ENCODE measurements around the gene C10orf67. TPM values are rescaled to one million over a fixed set of nuclear protein-coding genes. Genes with fewer than 3 reads are reported as not detected.
"Not testable (repeated sequence)": the region's sequence is repeated elsewhere in the genome, so short reads cannot be mapped to it uniquely, and the experiment has no call there.

Gene C10orf67
- total and polyA plus RNA-seq, 2 donors (not counting 1 experiment from before 2014, with no cell fraction given), result not detected

DNA sequence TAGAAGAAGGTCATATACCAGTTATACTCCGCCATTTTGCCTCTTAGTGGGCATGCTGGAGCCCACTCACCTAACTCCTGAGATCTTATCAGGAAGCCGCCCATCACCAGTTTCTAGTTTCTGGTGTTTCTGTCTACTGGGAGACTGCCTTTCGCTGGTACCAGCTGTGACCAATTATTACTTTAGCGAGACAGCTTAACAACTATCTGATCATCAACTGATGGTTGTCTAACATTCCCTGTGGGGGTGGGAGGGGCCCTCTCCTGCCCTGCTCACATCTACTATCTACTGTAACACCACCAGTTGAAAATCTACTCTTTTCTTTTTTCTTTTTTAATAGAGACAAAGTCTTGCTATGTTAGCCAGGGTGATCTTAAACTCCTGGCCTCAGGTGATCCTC, 46.2 kb upstream of the C10orf67 start:
- no peaks in the 10 kb centered on the region for H3K27me3 ChIP-seq (replicated peaks in 1 of 4; ENCODE audit: control extremely low read depth in 1 of 4, control insufficient read depth in 3 of 4, insufficient read depth in 4 of 4, low read length in 3 of 4)
- no peak overlapping the region for H3K27ac ChIP-seq (ENCODE audit: low read length in 2 of 2)
- H3K27me3 Mint-ChIP-seq, result no peaks in the 10 kb centered on the region
- H3K4me1 ChIP-seq (ENCODE audit: control insufficient read depth in 2 of 2, insufficient read depth in 2 of 2, low read length in 2 of 2), result no peaks in the 10 kb centered on the region
- peaks cover 0 to 3% (median 0%) of the 10 kb centered on the region in 3 donors for H3K9me3 ChIP-seq (ENCODE audit: control extremely low read depth in 1 of 3, control insufficient read depth in 2 of 3, insufficient read depth in 1 of 3, low read length in 2 of 3)
- no peaks in the 10 kb centered on the region for H3K4me1 Mint-ChIP-seq
- H4K20me1 ChIP-seq (ENCODE audit: control insufficient read depth, insufficient read depth, low read length, poor library complexity, severe bottlenecking), result no peaks in the 10 kb centered on the region
- no peak overlapping the region for H3K4me3 ChIP-seq (ENCODE audit: control extremely low read depth in 1 of 5, extremely low read depth in 1 of 5, insufficient read depth in 1 of 5, low read depth in 2 of 5, low read length in 4 of 5)
- TF ChIP-seq EZH2 (IDR thresholded peaks at IDR 0.05; ENCODE audit: borderline replicate concordance, insufficient read depth, low read depth, low read length, poor library complexity, severe bottlenecking), result no peak
- no peak for TF ChIP-seq CTCF (IDR thresholded peaks at IDR 0.05)
- POLR2A ChIA-PET, result no interaction called here
- intact Hi-C loops (cut with micrococcal nuclease), result no loop called here
- CTCF ChIA-PET, result no interaction called here
- no peak overlapping the region for H2AFZ ChIP-seq (ENCODE audit: insufficient read depth, low read depth, low read length, poor library complexity, severe bottlenecking)
- H3K4me3 Mint-ChIP-seq, result no peak overlapping the region
- WGBS (ENCODE audit: insufficient coverage), result 96% methylated on average over 2 of the region's 4 CpGs
- no peak overlapping the region for H3K9ac ChIP-seq (ENCODE audit: low read length)
- DNase-seq (no peak), ATAC-seq (ENCODE audit: low read depth) (no peak)
- H3K4me2 ChIP-seq (replicated peaks; ENCODE audit: low read depth, low read length, poor library complexity, severe bottlenecking), result no peak overlapping the region
- H3K27ac Mint-ChIP-seq, result no peak overlapping the region
- no peaks in the 10 kb centered on the region for H3K9me3 Mint-ChIP-seq (ENCODE audit: insufficient read depth)
- no peaks in the 10 kb centered on the region for H3K36me3 ChIP-seq (replicated peaks in 1 of 2; ENCODE audit: control extremely low read depth in 1 of 2, control insufficient read depth in 1 of 2, extremely low read depth in 1 of 2, insufficient read depth in 2 of 2, low read length in 1 of 2)
- H3K79me2 ChIP-seq (ENCODE audit: control insufficient read depth, insufficient read depth, low read length), result no peaks in the 10 kb centered on the region

- WGBS (ENCODE audit: insufficient coverage), result 100% methylated on average over 8 of the region's 10 CpGs
- intact Hi-C loops (cut with micrococcal nuclease); H3K9ac ChIP-seq (ENCODE audit: low read length); DNase-seq; H3K4me1 ChIP-seq (ENCODE audit: control insufficient read depth in 2 of 2, insufficient read depth in 2 of 2, low read length in 2 of 2); H3K27me3 Mint-ChIP-seq; CTCF ChIA-PET; H3K9me3 Mint-ChIP-seq (ENCODE audit: insufficient read depth); H3K36me3 ChIP-seq (replicated peaks in 1 of 2; ENCODE audit: control extremely low read depth in 1 of 2, control insufficient read depth in 1 of 2, extremely low read depth in 1 of 2, insufficient read depth in 2 of 2, low read length in 1 of 2); ATAC-seq (ENCODE audit: low read depth); H3K4me3 ChIP-seq (ENCODE audit: control extremely low read depth in 1 of 5, extremely low read depth in 1 of 5, insufficient read depth in 1 of 5, low read depth in 2 of 5, low read length in 4 of 5); H4K20me1 ChIP-seq (ENCODE audit: control insufficient read depth, insufficient read depth, low read length, poor library complexity, severe bottlenecking); H3K79me2 ChIP-seq (ENCODE audit: control insufficient read depth, insufficient read depth, low read length); POLR2A ChIA-PET; H3K4me3 Mint-ChIP-seq; H3K9me3 ChIP-seq (ENCODE audit: control extremely low read depth in 1 of 3, control insufficient read depth in 2 of 3, insufficient read depth in 1 of 3, low read length in 2 of 3); H3K4me2 ChIP-seq (replicated peaks; ENCODE audit: low read depth, low read length, poor library complexity, severe bottlenecking); H3K4me1 Mint-ChIP-seq; H2AFZ ChIP-seq (ENCODE audit: insufficient read depth, low read depth, low read length, poor library complexity, severe bottlenecking); H3K27ac Mint-ChIP-seq; H3K27ac ChIP-seq (ENCODE audit: low read length in 2 of 2); H3K27me3 ChIP-seq (replicated peaks in 1 of 4; ENCODE audit: control extremely low read depth in 1 of 4, control insufficient read depth in 3 of 4, insufficient read depth in 4 of 4, low read length in 3 of 4): not testable (repeated sequence)
These were observed 45.8 kb upstream of the C10orf67 start for GRCh38 chr10:23390408-23390807.

DNA sequence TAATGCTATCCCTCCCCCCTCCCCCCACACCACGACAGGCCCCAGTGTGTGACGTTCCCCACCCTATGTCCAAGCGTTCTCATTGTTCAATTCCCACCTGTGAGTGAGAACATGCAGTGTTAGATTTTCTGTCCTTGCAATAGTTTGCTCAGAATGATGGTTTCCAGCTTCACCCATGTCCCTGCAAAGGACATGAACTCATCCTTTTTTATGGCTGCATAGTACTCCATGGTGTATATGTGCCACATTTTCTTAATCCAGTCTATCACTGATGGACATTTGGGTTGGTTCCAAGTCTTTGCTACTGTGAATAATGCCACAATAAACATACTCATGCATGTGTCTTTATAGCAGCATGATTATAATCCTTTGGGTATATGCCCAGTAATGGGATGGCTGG, 42.9 kb upstream of the C10orf67 start:
- H3K4me1 Mint-ChIP-seq; POLR2A ChIA-PET; H3K4me2 ChIP-seq (replicated peaks; ENCODE audit: low read depth, low read length, poor library complexity, severe bottlenecking); CTCF ChIA-PET; H3K27ac Mint-ChIP-seq; H3K79me2 ChIP-seq (ENCODE audit: control insufficient read depth, insufficient read depth, low read length); DNase-seq; H3K4me1 ChIP-seq (ENCODE audit: control insufficient read depth in 2 of 2, insufficient read depth in 2 of 2, low read length in 2 of 2); H3K36me3 ChIP-seq (replicated peaks in 1 of 2; ENCODE audit: control extremely low read depth in 1 of 2, control insufficient read depth in 1 of 2, extremely low read depth in 1 of 2, insufficient read depth in 2 of 2, low read length in 1 of 2); H2AFZ ChIP-seq (ENCODE audit: insufficient read depth, low read depth, low read length, poor library complexity, severe bottlenecking); H3K27ac ChIP-seq (ENCODE audit: low read length in 2 of 2); H3K4me3 ChIP-seq (ENCODE audit: control extremely low read depth in 1 of 5, extremely low read depth in 1 of 5, insufficient read depth in 1 of 5, low read depth in 2 of 5, low read length in 4 of 5); intact Hi-C loops (cut with micrococcal nuclease); ATAC-seq (ENCODE audit: low read depth); H4K20me1 ChIP-seq (ENCODE audit: control insufficient read depth, insufficient read depth, low read length, poor library complexity, severe bottlenecking); H3K9me3 ChIP-seq (ENCODE audit: control extremely low read depth in 1 of 3, control insufficient read depth in 2 of 3, insufficient read depth in 1 of 3, low read length in 2 of 3); H3K27me3 ChIP-seq (replicated peaks in 1 of 4; ENCODE audit: control extremely low read depth in 1 of 4, control insufficient read depth in 3 of 4, insufficient read depth in 4 of 4, low read length in 3 of 4); H3K9me3 Mint-ChIP-seq (ENCODE audit: insufficient read depth); H3K4me3 Mint-ChIP-seq; H3K9ac ChIP-seq (ENCODE audit: low read length); H3K27me3 Mint-ChIP-seq: not testable (repeated sequence)
- WGBS (ENCODE audit: insufficient coverage), result no CpG with 5 or more reads among the region's 3 CpGs
